ENCODE measurements around the gene IVL. TPM values are rescaled to one million over a fixed set of nuclear protein-coding genes. Genes with fewer than 3 reads are reported as not detected.

The IVL gene
- total RNA-seq, 1 experiment from 2014 or later: not detected

DNA sequence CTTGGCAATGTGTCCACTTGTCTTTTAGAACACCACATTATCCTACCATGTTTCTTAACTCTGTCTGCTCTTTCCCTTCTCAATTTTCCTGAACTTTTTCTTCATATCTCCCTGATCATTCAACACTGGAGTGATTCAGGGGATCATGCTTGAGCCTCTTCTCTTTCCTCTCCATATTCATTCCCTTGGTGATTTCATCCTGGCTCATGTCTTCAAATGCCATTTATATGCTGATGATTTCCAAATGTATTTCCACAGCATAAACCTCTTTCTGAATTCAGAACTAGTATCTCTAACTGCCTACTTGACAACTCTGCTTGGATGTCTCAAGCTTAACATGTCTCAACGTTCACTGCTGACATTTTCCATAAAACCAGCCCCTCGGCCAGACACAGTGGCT, 8.5 kb upstream of the IVL start:
- H2AFZ ChIP-seq (ENCODE audit: low read depth, low read length, poor library complexity, severe bottlenecking): no peak overlapping the region
- H3K4me3 ChIP-seq (replicated peaks in 1 of 2; ENCODE audit: low read depth in 1 of 2, low read length in 2 of 2): no peak overlapping the region
- peaks cover 74% of the 10 kb centered on the region for H3K27me3 ChIP-seq (ENCODE audit: insufficient read depth, low read length)
- H3K79me2 ChIP-seq (ENCODE audit: insufficient read depth, low read length): no peaks in the 10 kb centered on the region
- CTCF ChIA-PET: no interaction called here
- POLR2A ChIA-PET: no interaction called here
- H3K4me2 ChIP-seq (ENCODE audit: low read length): no peak overlapping the region
- no peaks in the 10 kb centered on the region for H3K9me3 ChIP-seq (ENCODE audit: control insufficient read depth in 1 of 2, insufficient read depth in 1 of 2, low read depth in 1 of 2, low read length in 2 of 2)
- no peaks in the 10 kb centered on the region for H4K20me1 ChIP-seq (ENCODE audit: insufficient read depth)
- no peak overlapping the region for H3K9ac ChIP-seq (ENCODE audit: low read length)
- no peaks in the 10 kb centered on the region for H3K36me3 ChIP-seq (ENCODE audit: control insufficient read depth in 1 of 2, insufficient read depth in 2 of 2, low read length in 2 of 2)
- BruUV-seq (replicated peaks): no TSS peak
- no peaks in the 10 kb centered on the region for H3K9me2 ChIP-seq (ENCODE audit: insufficient read depth)
- 0 out of 4 replicates have a peak, but pooled peaks cover 0 to 3% of the 10 kb centered on the region in 2 experiments for H3K4me1 ChIP-seq (ENCODE audit: control insufficient read depth in 1 of 2, insufficient read depth in 2 of 2, low read length in 2 of 2)
- ATAC-seq (no peak), DNase-seq (ENCODE audit: low read depth, low spot score) (no peak)
- RAD21 ChIA-PET (ENCODE audit: low non-redundant PET in 1 of 2, low total read pairs in 2 of 2, uncharacterized antibody in 2 of 2, unreplicated experiment in 2 of 2): no interaction called here
- intact Hi-C loops (cut with micrococcal nuclease): no loop called here
- no peak overlapping the region for H3K27ac ChIP-seq (ENCODE audit: low read depth, low read length)
- TF ChIP-seq SRF (IDR thresholded peaks at IDR 0.05; ENCODE audit: low read depth) (no peak), ELF1 (IDR thresholded peaks at IDR 0.05; ENCODE audit: borderline replicate concordance, low read depth) (no peak), FOSL1 (IDR thresholded peaks at IDR 0.05; ENCODE audit: low read depth) (no peak), SP1 (IDR thresholded peaks at IDR 0.05; ENCODE audit: low read depth) (no peak), CEBPB (IDR thresholded peaks at IDR 0.05; ENCODE audit: low read depth) (no peak), SIN3A (IDR thresholded peaks at IDR 0.05; ENCODE audit: low read depth) (no peak), POLR2AphosphoS5 (IDR thresholded peaks at IDR 0.05; ENCODE audit: low read depth, low read length) (no peak), POLR2A (IDR thresholded peaks at IDR 0.05; ENCODE audit: borderline replicate concordance, extremely low read depth, insufficient read depth, insufficient read length) (no peak), JUND (IDR thresholded peaks at IDR 0.05) (no peak)
- TF ChIP-seq, protein P1, sequence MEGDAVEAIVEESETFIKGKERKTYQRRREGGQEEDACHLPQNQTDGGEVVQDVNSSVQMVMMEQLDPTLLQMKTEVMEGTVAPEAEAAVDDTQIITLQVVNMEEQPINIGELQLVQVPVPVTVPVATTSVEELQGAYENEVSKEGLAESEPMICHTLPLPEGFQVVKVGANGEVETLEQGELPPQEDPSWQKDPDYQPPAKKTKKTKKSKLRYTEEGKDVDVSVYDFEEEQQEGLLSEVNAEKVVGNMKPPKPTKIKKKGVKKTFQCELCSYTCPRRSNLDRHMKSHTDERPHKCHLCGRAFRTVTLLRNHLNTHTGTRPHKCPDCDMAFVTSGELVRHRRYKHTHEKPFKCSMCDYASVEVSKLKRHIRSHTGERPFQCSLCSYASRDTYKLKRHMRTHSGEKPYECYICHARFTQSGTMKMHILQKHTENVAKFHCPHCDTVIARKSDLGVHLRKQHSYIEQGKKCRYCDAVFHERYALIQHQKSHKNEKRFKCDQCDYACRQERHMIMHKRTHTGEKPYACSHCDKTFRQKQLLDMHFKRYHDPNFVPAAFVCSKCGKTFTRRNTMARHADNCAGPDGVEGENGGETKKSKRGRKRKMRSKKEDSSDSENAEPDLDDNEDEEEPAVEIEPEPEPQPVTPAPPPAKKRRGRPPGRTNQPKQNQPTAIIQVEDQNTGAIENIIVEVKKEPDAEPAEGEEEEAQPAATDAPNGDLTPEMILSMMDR (IDR thresholded peaks at IDR 0.05 in 2 of 3, conservative IDR thresholded peaks at IDR 0.05 in 1 of 3; ENCODE audit: borderline replicate concordance in 1 of 3, insufficient read depth in 1 of 3, low read depth in 2 of 3, low read length in 2 of 3): no peak
- TF ChIP-seq, protein P2, sequence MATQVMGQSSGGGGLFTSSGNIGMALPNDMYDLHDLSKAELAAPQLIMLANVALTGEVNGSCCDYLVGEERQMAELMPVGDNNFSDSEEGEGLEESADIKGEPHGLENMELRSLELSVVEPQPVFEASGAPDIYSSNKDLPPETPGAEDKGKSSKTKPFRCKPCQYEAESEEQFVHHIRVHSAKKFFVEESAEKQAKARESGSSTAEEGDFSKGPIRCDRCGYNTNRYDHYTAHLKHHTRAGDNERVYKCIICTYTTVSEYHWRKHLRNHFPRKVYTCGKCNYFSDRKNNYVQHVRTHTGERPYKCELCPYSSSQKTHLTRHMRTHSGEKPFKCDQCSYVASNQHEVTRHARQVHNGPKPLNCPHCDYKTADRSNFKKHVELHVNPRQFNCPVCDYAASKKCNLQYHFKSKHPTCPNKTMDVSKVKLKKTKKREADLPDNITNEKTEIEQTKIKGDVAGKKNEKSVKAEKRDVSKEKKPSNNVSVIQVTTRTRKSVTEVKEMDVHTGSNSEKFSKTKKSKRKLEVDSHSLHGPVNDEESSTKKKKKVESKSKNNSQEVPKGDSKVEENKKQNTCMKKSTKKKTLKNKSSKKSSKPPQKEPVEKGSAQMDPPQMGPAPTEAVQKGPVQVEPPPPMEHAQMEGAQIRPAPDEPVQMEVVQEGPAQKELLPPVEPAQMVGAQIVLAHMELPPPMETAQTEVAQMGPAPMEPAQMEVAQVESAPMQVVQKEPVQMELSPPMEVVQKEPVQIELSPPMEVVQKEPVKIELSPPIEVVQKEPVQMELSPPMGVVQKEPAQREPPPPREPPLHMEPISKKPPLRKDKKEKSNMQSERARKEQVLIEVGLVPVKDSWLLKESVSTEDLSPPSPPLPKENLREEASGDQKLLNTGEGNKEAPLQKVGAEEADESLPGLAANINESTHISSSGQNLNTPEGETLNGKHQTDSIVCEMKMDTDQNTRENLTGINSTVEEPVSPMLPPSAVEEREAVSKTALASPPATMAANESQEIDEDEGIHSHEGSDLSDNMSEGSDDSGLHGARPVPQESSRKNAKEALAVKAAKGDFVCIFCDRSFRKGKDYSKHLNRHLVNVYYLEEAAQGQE (IDR thresholded peaks at IDR 0.05; ENCODE audit: low read depth): no peak

Data from HCT116 (cell line).